Measurements from ENCODE around the gene NHLRC4. TPM values are rescaled to one million over a fixed set of nuclear protein-coding genes. Genes with fewer than 3 reads are reported as not detected.

The NHLRC4 gene
- polyA plus RNA-seq, 1 donor (not counting 4 experiments of a cell fraction or from before 2014, with no cell fraction given), result 0.10 TPM

GRCh38 chr16:531494-532125 is 35.2 kb upstream of the NHLRC4 start:
- no peak for DNase-seq (ENCODE audit: low read depth, low spot score)
- no peaks in the 10 kb centered on the region for H3K27me3 ChIP-seq (ENCODE audit: control insufficient read depth, extremely low read depth, insufficient read depth, low read length)
- peaks cover 21% of the 10 kb centered on the region for H3K4me1 ChIP-seq (ENCODE audit: control insufficient read depth, extremely low read depth, insufficient read depth, low read length)
- H3K4me2 ChIP-seq (ENCODE audit: control insufficient read depth, extremely low read depth, insufficient read depth, low read depth, low read length), result no peak overlapping the region
- dilution Hi-C loops (cut with MboI; ENCODE audit: extremely low pct_ligation_motif_present, low sequenced_read_pairs), result no loop called here
- H3K9me3 ChIP-seq (ENCODE audit: control insufficient read depth, low read depth, low read length), result no peaks in the 10 kb centered on the region
- H3K27ac ChIP-seq (ENCODE audit: control insufficient read depth, insufficient read depth, low read length), result no peak overlapping the region
- no peak overlapping the region for H3K4me3 ChIP-seq (ENCODE audit: control insufficient read depth in 2 of 3, extremely low read depth in 1 of 3, insufficient read depth in 2 of 3, low read depth in 1 of 3, low read length in 3 of 3)
- H3K9me1 ChIP-seq (ENCODE audit: control insufficient read depth, extremely low read depth, insufficient read depth, low read length), result peaks cover 4% of the 10 kb centered on the region
- no peak overlapping the region for H2AFZ ChIP-seq (ENCODE audit: control insufficient read depth, low read length)
- TF ChIP-seq, protein P1, sequence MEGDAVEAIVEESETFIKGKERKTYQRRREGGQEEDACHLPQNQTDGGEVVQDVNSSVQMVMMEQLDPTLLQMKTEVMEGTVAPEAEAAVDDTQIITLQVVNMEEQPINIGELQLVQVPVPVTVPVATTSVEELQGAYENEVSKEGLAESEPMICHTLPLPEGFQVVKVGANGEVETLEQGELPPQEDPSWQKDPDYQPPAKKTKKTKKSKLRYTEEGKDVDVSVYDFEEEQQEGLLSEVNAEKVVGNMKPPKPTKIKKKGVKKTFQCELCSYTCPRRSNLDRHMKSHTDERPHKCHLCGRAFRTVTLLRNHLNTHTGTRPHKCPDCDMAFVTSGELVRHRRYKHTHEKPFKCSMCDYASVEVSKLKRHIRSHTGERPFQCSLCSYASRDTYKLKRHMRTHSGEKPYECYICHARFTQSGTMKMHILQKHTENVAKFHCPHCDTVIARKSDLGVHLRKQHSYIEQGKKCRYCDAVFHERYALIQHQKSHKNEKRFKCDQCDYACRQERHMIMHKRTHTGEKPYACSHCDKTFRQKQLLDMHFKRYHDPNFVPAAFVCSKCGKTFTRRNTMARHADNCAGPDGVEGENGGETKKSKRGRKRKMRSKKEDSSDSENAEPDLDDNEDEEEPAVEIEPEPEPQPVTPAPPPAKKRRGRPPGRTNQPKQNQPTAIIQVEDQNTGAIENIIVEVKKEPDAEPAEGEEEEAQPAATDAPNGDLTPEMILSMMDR (optimal IDR thresholded peaks at IDR 0.05 in 1 of 3, IDR thresholded peaks at IDR 0.05 in 1 of 3, conservative IDR thresholded peaks at IDR 0.05 in 1 of 3; ENCODE audit: extremely low read depth in 1 of 3, insufficient read depth in 2 of 3, low read length in 3 of 3), result no peak
- TF ChIP-seq EZH2 (IDR thresholded peaks at IDR 0.05; ENCODE audit: low read length), result no peak
- H3K36me3 ChIP-seq (ENCODE audit: control insufficient read depth in 2 of 2, extremely low read depth in 1 of 2, insufficient read depth in 2 of 2, low read length in 2 of 2), result peaks cover 3 to 9% of the 10 kb centered on the region in 2 experiments
- peaks cover 45% of the 10 kb centered on the region for H4K20me1 ChIP-seq (ENCODE audit: control insufficient read depth, extremely low read depth, insufficient read depth, low read length)
- H3K79me2 ChIP-seq (ENCODE audit: control insufficient read depth, insufficient read depth, low read length), result peaks cover 86% of the 10 kb centered on the region
- H3K9ac ChIP-seq (ENCODE audit: control insufficient read depth, extremely low read depth, insufficient read depth, low read length), result no peak overlapping the region
- no peak for FAIRE-seq

GRCh38 chr16:533391-534123 is 33.2 kb upstream of the NHLRC4 start:
- Histone ChIP-seq H3K79me2 (ENCODE audit: control insufficient read depth, insufficient read depth, low read length) (peaks cover 93% of the 10 kb centered on the region), H2AFZ (ENCODE audit: control insufficient read depth, low read length) (no peak overlapping the region), H4K20me1 (ENCODE audit: control insufficient read depth, extremely low read depth, insufficient read depth, low read length) (peaks cover 47% of the 10 kb centered on the region), H3K27ac (ENCODE audit: control insufficient read depth, insufficient read depth, low read length) (no peak overlapping the region), H3K27me3 (ENCODE audit: control insufficient read depth, extremely low read depth, insufficient read depth, low read length) (no peaks in the 10 kb centered on the region), H3K9ac (ENCODE audit: control insufficient read depth, extremely low read depth, insufficient read depth, low read length) (no peak overlapping the region), H3K36me3 (ENCODE audit: control insufficient read depth in 2 of 2, extremely low read depth in 1 of 2, insufficient read depth in 2 of 2, low read length in 2 of 2) (peaks cover 7 to 19% of the 10 kb centered on the region in 2 experiments), H3K4me3 (ENCODE audit: control insufficient read depth in 2 of 3, extremely low read depth in 1 of 3, insufficient read depth in 2 of 3, low read depth in 1 of 3, low read length in 3 of 3) (no peak overlapping the region), H3K9me3 (ENCODE audit: control insufficient read depth, low read depth, low read length) (no peaks in the 10 kb centered on the region), H3K9me1 (ENCODE audit: control insufficient read depth, extremely low read depth, insufficient read depth, low read length) (peaks cover 4% of the 10 kb centered on the region), H3K4me1 (ENCODE audit: control insufficient read depth, extremely low read depth, insufficient read depth, low read length) (peaks cover 21% of the 10 kb centered on the region), H3K4me2 (ENCODE audit: control insufficient read depth, extremely low read depth, insufficient read depth, low read depth, low read length) (no peak overlapping the region)
- no peak for DNase-seq (ENCODE audit: low read depth, low spot score)
- dilution Hi-C loops (cut with MboI; ENCODE audit: extremely low pct_ligation_motif_present, low sequenced_read_pairs), result no loop called here
- TF ChIP-seq EZH2 (IDR thresholded peaks at IDR 0.05; ENCODE audit: low read length), result no peak
- TF ChIP-seq, protein P1 (optimal IDR thresholded peaks at IDR 0.05 in 1 of 3, IDR thresholded peaks at IDR 0.05 in 1 of 3, conservative IDR thresholded peaks at IDR 0.05 in 1 of 3; ENCODE audit: extremely low read depth in 1 of 3, insufficient read depth in 2 of 3, low read length in 3 of 3), result no peak
- FAIRE-seq, result no peak
